Measurements from ENCODE around the gene FMN2. TPM values are rescaled to one million over a fixed set of nuclear protein-coding genes. Genes with fewer than 3 reads are reported as not detected.

The FMN2 gene
- polyA plus RNA-seq, 2 of the 4 experiments (the other 2 are of a cell fraction): 2.8 to 4.2 TPM

DNA sequence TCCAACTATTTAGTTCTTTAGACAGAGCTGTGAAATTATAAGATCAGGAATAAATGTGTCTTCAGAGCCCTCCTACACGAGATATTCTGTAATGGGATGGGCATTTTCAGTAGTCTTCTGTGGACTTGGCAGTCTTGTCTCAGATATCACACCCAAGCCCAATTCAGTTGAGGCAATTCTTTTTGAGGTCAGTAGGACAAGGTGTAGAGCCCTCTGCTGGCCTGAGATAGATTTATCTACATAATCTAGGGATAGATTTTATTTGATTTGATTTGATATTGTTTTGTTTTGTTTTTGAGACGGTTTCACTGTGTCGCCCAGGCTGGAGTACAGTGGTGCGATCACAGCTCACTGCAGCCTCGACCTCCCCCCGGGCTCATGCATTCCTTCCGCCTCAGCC lies 77.5 kb downstream of the FMN2 start:
- H3K4me3 ChIP-seq: no peak overlapping the region
- ATAC-seq (peak; percentile 50 to 72; a peak in 3 of 6 replicates), FAIRE-seq (no peak), DNase-seq (ENCODE audit: low read depth in 1 of 2, low spot score in 1 of 2) (peak; percentile 28 to 41)
- peak; percentile 48 for TF ChIP-seq SMC3 (IDR thresholded peaks at IDR 0.05)
- TF ChIP-seq JUNB (IDR thresholded peaks at IDR 0.05): no peak
- TF ChIP-seq, protein P1, sequence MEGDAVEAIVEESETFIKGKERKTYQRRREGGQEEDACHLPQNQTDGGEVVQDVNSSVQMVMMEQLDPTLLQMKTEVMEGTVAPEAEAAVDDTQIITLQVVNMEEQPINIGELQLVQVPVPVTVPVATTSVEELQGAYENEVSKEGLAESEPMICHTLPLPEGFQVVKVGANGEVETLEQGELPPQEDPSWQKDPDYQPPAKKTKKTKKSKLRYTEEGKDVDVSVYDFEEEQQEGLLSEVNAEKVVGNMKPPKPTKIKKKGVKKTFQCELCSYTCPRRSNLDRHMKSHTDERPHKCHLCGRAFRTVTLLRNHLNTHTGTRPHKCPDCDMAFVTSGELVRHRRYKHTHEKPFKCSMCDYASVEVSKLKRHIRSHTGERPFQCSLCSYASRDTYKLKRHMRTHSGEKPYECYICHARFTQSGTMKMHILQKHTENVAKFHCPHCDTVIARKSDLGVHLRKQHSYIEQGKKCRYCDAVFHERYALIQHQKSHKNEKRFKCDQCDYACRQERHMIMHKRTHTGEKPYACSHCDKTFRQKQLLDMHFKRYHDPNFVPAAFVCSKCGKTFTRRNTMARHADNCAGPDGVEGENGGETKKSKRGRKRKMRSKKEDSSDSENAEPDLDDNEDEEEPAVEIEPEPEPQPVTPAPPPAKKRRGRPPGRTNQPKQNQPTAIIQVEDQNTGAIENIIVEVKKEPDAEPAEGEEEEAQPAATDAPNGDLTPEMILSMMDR (IDR thresholded peaks at IDR 0.05): peak; percentile 48
- no peak for TF ChIP-seq FOXS1 (CRISPR knock-in tag; IDR thresholded peaks at IDR 0.05)
- TF ChIP-seq RAD21 (conservative IDR thresholded peaks at IDR 0.05 in 1 of 2, IDR thresholded peaks at IDR 0.05 in 1 of 2): peak in 1 of 2 experiments; percentile 40; a peak in 3 of 5 replicates
- no peak for TF ChIP-seq TP53 (CRISPR knock-in tag; IDR thresholded peaks at IDR 0.05)
- H3K9me3 ChIP-seq: peaks cover 16% of the 10 kb centered on the region
- POLR2A ChIA-PET: no interaction called here
- H3K27ac ChIP-seq: no peak overlapping the region
- H3K4me1 ChIP-seq: no peaks in the 10 kb centered on the region
- H3K4me2 ChIP-seq: no peak overlapping the region
- CTCF ChIA-PET: interaction anchor here (0.9 to 1.8 kb wide), 7 partner anchors 10 to 523 kb away, joined by 3 to 11 read pairs (median 3); no protein-coding TSS in a partner anchor
- WGBS (ENCODE audit: missing lambda C conversion rate): 45% methylated on average over 7 of the region's 7 CpGs

DNA sequence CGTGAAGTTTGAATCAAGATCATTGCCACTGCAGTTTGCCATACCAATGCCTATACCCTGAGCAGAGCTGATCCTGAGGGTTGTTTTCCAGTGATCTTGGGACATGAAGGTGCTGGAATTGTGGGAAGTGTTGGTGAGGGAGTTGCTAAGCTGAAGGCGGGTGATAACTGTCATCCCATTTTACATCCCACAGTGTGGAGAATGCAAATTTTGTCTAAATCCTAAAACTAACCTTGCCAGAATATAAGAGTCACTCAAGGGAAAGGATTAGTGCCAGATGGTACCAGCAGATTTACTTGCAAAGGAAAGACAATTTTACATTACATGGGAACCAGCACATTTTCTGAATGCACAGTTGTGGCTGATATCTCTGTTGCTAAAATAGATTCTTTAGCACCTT lies 78.6 kb downstream of the FMN2 start:
- ATAC-seq: no peak
- Histone ChIP-seq H3K9me3 (peaks cover 6% of the 10 kb centered on the region), H3K4me2 (no peak overlapping the region), H3K4me1 (no peaks in the 10 kb centered on the region), H3K4me3 (no peak overlapping the region), H3K27ac (no peak overlapping the region)
- POLR2A ChIA-PET: no interaction called here
- no peak for DNase-seq (ENCODE audit: low read depth in 1 of 2, low spot score in 1 of 2)
- CTCF ChIA-PET: interaction anchor here (1.2 to 1.8 kb wide), 4 partner anchors 12 to 167 kb away, joined by 3 to 11 read pairs (median 6); no protein-coding TSS in a partner anchor
- no peak for FAIRE-seq
- WGBS (ENCODE audit: missing lambda C conversion rate): 71% methylated on average over 2 of the region's 2 CpGs
- TF ChIP-seq KDM5A (IDR thresholded peaks at IDR 0.05): no peak
- no peak for TF ChIP-seq RFX5 (IDR thresholded peaks at IDR 0.05)
- no peak for TF ChIP-seq PHF8 (IDR thresholded peaks at IDR 0.05; ENCODE audit: borderline replicate concordance, low read depth)
- no peak for TF ChIP-seq HDAC2 (IDR thresholded peaks at IDR 0.05)
- no peak for TF ChIP-seq BHLHE40 (IDR thresholded peaks at IDR 0.05; ENCODE audit: low read depth, low read length)
- TF ChIP-seq RAD21 (conservative IDR thresholded peaks at IDR 0.05 in 1 of 2, IDR thresholded peaks at IDR 0.05 in 1 of 2): no peak
- no peak for TF ChIP-seq POLR2A (IDR thresholded peaks at IDR 0.05; ENCODE audit: low read length)
- TF ChIP-seq FOSL2 (IDR thresholded peaks at IDR 0.05): no peak
- TF ChIP-seq FOSL2 (CRISPR knock-in tag; IDR thresholded peaks at IDR 0.05): no peak
- TF ChIP-seq, protein P2, sequence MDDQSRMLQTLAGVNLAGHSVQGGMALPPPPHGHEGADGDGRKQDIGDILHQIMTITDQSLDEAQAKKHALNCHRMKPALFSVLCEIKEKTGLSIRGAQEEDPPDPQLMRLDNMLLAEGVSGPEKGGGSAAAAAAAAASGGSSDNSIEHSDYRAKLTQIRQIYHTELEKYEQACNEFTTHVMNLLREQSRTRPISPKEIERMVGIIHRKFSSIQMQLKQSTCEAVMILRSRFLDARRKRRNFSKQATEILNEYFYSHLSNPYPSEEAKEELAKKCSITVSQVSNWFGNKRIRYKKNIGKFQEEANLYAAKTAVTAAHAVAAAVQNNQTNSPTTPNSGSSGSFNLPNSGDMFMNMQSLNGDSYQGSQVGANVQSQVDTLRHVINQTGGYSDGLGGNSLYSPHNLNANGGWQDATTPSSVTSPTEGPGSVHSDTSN (IDR thresholded peaks at IDR 0.05): no peak
- no peak for TF ChIP-seq CBX2 (IDR thresholded peaks at IDR 0.05; ENCODE audit: borderline replicate concordance, low read depth)
- TF ChIP-seq ESRRA (IDR thresholded peaks at IDR 0.05; ENCODE audit: borderline replicate concordance, low read length): no peak

DNA sequence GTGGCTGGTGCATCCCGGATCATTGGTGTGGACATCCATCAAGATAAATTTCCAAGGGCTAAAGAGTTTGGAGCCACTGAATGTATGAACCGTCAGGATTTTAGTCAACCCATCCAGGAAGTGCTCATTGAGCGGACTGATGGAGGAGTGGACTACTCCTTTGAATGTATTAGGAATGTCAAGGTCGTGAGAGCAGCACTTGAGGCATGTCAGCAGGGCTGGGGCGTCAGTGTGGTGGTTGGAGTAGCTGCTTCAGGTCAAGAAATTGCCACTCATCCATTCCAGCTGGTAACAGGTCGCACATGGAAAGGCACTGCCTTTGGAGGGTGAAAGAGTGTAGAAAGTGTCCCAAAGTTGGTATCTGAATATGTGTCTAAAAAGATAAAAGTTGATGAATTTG lies 79.1 kb downstream of the FMN2 start:
- Histone ChIP-seq H3K4me3 (no peak overlapping the region), H3K27ac (no peak overlapping the region), H3K9me3 (peaks cover under 1% of the 10 kb centered on the region; the same call in 1 of the 3 replicates), H3K4me2 (no peak overlapping the region), H3K4me1 (no peaks in the 10 kb centered on the region)
- no peak for FAIRE-seq
- ATAC-seq: no peak
- 83% methylated on average over 6 of the region's 6 CpGs for WGBS (ENCODE audit: missing lambda C conversion rate)
- no peak for DNase-seq (ENCODE audit: low read depth in 1 of 2, low spot score in 1 of 2)
- TF ChIP-seq KDM5A (IDR thresholded peaks at IDR 0.05): no peak
- TF ChIP-seq, protein P1 (IDR thresholded peaks at IDR 0.05): no peak
- no peak for TF ChIP-seq JUNB (IDR thresholded peaks at IDR 0.05)
- no peak for TF ChIP-seq MAFK (IDR thresholded peaks at IDR 0.05; ENCODE audit: partially characterized antibody)
- no peak for TF ChIP-seq RFX5 (IDR thresholded peaks at IDR 0.05)
- no peak for TF ChIP-seq EHMT2 (IDR thresholded peaks at IDR 0.05; ENCODE audit: low read depth)
- no peak for TF ChIP-seq TP53 (CRISPR knock-in tag; IDR thresholded peaks at IDR 0.05)
- no peak for TF ChIP-seq RAD21 (conservative IDR thresholded peaks at IDR 0.05 in 1 of 2, IDR thresholded peaks at IDR 0.05 in 1 of 2)
- no peak for TF ChIP-seq CBX2 (IDR thresholded peaks at IDR 0.05; ENCODE audit: borderline replicate concordance, low read depth)
- ChIA-PET POLR2A (no interaction called here), CTCF (interaction anchor here (1.0 to 1.8 kb wide), 3 partner anchors 12 to 25 kb away, joined by 3 to 11 read pairs (median 4); no protein-coding TSS in a partner anchor)
